C4-2B (cell line): ENCODE data around the gene SLX4IP.

ENCODE experiments used
- ZFX ChIP-seq: fragments of 450-650 bp; IDR thresholded peaks from 2 replicates; pipeline ENCODE4 v1.6.1; 2017
- TF ChIP-seq, protein P1 (sequence below): fragments of 450-650 bp; conservative IDR thresholded peaks from 2 replicates; pipeline ENCODE4 v1.5.1; 2017; ENCODE audit warnings: mild to moderate bottlenecking

DNA sequence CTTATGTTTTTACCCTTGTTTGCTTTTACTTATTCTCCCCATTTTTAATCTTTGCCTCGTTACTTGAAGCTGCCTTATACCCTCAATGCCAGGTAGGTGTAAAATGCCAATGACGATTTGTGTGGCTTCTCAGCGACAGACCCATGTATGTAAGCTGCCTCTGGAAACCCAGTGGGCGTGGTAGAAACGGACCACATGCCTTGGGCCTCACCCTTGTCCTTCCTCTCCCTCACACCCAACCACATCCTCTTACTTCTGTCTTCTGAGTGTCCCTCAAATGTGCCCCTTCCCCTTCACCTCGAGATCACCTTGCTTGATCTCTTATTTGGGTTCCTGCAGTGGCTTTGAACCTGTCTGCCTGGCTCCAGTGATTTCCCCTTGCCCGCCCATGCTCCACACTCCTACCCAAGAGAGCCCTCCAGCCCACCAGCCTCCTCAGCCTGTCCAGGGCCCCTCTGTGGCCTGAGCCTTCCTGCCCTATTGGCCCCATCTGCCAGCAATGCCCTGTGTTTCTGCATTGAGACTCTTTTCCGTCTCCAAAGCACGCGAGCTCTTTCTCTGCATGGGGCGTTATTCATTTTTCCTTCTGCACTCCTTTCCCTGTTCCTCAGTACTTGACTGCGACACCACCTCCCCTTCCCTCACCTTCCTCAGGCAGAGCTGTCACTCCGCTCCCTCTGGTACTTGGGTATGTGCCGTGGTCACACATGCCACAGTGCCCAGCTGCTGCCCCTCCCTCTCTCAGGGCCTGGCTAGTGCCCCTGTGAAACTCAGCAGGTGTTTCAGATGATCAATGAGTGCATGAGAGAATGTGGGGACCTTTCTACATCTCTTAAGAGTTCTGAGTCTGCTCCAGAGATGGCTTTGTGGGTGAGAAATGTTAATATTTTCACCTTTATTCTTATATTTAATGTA is 115.4 kb downstream of the SLX4IP start:
- TF ChIP-seq, protein P1, sequence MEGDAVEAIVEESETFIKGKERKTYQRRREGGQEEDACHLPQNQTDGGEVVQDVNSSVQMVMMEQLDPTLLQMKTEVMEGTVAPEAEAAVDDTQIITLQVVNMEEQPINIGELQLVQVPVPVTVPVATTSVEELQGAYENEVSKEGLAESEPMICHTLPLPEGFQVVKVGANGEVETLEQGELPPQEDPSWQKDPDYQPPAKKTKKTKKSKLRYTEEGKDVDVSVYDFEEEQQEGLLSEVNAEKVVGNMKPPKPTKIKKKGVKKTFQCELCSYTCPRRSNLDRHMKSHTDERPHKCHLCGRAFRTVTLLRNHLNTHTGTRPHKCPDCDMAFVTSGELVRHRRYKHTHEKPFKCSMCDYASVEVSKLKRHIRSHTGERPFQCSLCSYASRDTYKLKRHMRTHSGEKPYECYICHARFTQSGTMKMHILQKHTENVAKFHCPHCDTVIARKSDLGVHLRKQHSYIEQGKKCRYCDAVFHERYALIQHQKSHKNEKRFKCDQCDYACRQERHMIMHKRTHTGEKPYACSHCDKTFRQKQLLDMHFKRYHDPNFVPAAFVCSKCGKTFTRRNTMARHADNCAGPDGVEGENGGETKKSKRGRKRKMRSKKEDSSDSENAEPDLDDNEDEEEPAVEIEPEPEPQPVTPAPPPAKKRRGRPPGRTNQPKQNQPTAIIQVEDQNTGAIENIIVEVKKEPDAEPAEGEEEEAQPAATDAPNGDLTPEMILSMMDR, result no peak
- no peak for TF ChIP-seq ZFX
